Measurements from ENCODE around the gene DEAF1. TPM values are rescaled to one million over a fixed set of nuclear protein-coding genes. Genes with fewer than 3 reads are reported as not detected.

DEAF1 gene
- total and polyA plus RNA-seq, 9 of the 15 experiments (the other 6 are each of a cell fraction or from before 2014, with no cell fraction given): 2.0 to 69.1 (median 26.8) TPM

GRCh38 chr11:695538-696248 lies 671 bp upstream of the DEAF1 start, which contains the start of gene TMEM80 (continued):
- TF ChIP-seq, protein P1, sequence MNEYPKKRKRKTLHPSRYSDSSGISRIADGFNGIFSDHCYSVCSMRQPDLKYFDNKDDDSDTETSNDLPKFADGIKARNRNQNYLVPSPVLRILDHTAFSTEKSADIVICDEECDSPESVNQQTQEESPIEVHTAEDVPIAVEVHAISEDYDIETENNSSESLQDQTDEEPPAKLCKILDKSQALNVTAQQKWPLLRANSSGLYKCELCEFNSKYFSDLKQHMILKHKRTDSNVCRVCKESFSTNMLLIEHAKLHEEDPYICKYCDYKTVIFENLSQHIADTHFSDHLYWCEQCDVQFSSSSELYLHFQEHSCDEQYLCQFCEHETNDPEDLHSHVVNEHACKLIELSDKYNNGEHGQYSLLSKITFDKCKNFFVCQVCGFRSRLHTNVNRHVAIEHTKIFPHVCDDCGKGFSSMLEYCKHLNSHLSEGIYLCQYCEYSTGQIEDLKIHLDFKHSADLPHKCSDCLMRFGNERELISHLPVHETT (CRISPR knock-in tag; conservative IDR thresholded peaks at IDR 0.05 in 1 of 2, IDR thresholded peaks at IDR 0.05 in 1 of 2): peak in 1 of 2 experiments; percentile 96; a peak in 2 of 4 replicates
- TF ChIP-seq SPI1 (IDR thresholded peaks at IDR 0.05; ENCODE audit: borderline replicate concordance, low read depth, low read length): 0 out of 2 replicates have a peak, but pooled peaks have one; percentile 2
- TF ChIP-seq RBM15 (IDR thresholded peaks at IDR 0.05; ENCODE audit: insufficient read depth, low read length): no peak
- TF ChIP-seq POLR2B (IDR thresholded peaks at IDR 0.05; ENCODE audit: low read depth, partially characterized antibody): peak; percentile 69
- TF ChIP-seq MYC (IDR thresholded peaks at IDR 0.05; ENCODE audit: low read depth, low read length): peak; percentile 71
- TF ChIP-seq MYC (CRISPR knock-in tag; IDR thresholded peaks at IDR 0.05; ENCODE audit: borderline replicate concordance, low read depth): no peak
- peak; percentile 30 for TF ChIP-seq PHF20 (IDR thresholded peaks at IDR 0.05; ENCODE audit: partially characterized antibody)
- peak; percentile 53 for TF ChIP-seq CREB1 (IDR thresholded peaks at IDR 0.05)
- TF ChIP-seq CREB1 (CRISPR knock-in tag; IDR thresholded peaks at IDR 0.05): no peak
- no peak for TF ChIP-seq ZNF41 (CRISPR knock-in tag; conservative IDR thresholded peaks at IDR 0.05)
- TF ChIP-seq ATF7 (IDR thresholded peaks at IDR 0.05): peak; percentile 44
- TF ChIP-seq TEAD1 (CRISPR knock-in tag; IDR thresholded peaks at IDR 0.05): peak; percentile 18 to 40; a peak in 1 of 4 replicates
- peak; percentile 86 to 97 for TF ChIP-seq MAZ (CRISPR knock-in tag; conservative IDR thresholded peaks at IDR 0.05 in 1 of 2, IDR thresholded peaks at IDR 0.05 in 1 of 2)
- TF ChIP-seq PML (IDR thresholded peaks at IDR 0.05; ENCODE audit: low read length): peak; percentile 54
